Activated CD4-positive, alpha-beta T cell treated with anti-CD3 and anti-CD28 coated beads, Interleukin-2, amount 50 U/mL, for 16 hours (primary cell): ENCODE measurements around the gene MYRFL.

Experiments used
- DNase-seq: peaks from one replicate; pipeline ENCODE4 v3.0.0-alpha.2; 2020

MYRFL gene

GRCh38 chr12:69935651-69936100 is 110.6 kb downstream of the MYRFL start:
- DNase-seq: no peak

DNA sequence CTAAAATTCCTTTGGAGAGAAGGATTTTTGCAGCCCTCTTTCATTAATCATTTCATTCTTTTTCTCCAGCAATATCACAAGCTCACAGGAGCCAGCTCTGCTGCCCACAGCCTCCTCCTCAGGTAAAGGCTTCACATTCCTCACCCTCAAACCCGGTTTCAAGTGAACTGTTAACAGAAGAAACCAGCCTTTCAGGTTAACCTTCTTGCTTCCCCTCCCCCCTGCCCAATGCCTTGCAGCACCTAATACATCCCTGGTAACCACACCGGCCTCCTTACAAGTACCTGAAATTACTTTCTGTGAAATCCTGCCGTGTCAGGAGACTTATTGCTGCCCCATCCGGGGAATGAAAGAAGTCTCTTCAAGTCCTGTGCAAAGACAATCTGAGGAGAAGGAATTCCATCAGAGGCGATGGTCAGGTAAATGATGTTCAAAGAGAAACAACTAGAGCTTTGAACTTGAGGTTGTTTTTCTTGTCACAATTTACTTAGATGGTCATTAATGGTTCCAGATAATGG is 111.2 kb downstream of the MYRFL start:
- no peak for DNase-seq

DNA sequence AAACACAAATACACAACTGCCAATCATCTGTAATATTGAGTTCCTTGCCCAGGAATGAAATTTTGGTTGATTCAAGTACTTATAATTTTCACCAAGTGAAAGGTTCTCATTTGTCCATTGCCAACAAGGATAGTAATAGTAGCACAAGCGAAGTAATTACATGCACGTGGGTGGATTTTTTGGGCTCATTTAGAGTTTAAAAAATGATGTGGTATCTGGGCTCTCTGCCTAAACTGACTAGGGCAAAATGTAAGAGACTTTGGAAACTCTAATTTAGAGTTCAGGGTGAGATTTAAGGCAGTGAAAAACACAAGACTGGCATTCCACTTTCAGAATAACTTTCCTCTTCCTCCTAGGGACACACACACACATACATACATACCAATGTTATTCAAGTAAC is 111.7 kb downstream of the MYRFL start:
- DNase-seq: no peak

- DNase-seq: no peak
Measured at GRCh38 chr12:69947123-69947522, 122.1 kb downstream of the MYRFL start.

DNA sequence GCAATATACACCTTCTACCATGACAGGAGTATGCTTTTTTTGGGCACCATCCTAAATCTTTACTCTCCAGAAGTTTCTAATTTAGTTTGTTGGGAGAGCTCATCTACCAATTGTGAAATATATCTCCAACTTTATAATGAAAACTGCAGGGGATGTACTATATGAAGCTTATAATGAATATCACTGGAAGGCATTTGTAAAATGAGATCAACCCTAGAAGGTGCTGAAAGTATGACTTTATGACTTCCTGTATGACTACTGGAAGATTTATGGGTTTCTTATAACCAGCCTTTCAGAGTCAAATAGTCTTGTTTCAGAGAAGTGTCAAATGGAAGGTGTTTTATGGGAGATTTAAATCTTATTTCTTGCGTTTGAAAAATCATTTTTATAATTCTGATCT is 122.9 kb downstream of the MYRFL start:
- no peak for DNase-seq

DNA sequence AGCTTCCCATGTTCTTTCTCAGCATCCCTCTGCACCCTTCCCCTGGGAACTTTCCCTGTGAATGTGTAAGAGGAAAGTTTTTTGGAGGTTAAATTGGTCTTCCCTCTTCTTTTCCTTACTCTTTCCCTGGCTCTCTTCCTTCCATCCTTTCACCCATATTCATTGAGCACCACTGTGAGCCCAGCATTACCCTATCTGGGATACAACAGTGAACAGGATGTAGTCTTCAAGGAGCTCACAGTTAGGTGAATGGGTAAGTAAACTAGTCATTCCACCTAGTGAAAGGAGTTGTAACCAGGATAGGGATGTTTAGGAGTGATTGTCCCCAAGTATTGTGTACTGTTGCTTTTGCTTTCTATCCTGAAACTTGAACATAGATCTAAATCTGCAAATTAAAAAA is 123.8 kb downstream of the MYRFL start:
- no peak for DNase-seq

GRCh38 chr12:69949311-69950002 is 124.4 kb downstream of the MYRFL start:
- DNase-seq: no peak

DNA sequence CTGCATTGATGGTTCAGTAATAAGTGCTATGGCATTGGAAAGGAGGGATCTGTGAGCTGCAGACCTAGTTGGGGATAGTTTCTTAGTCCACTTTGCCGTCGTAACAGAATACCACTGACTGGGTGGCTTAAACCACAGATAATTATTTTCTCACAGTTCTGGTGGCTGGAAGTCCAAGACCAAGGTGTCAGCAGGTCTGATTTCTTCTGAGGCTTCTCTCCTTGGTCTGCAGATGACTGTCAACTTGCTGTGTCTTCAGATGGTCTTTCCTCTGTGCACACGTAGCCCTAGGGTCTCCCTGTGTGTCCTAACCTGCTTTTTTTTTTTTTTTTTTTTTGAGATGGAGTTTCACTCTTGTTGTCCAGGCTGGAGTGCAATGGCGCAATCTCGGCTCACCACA is 126.1 kb downstream of the MYRFL start:
- DNase-seq: no peak

DNA sequence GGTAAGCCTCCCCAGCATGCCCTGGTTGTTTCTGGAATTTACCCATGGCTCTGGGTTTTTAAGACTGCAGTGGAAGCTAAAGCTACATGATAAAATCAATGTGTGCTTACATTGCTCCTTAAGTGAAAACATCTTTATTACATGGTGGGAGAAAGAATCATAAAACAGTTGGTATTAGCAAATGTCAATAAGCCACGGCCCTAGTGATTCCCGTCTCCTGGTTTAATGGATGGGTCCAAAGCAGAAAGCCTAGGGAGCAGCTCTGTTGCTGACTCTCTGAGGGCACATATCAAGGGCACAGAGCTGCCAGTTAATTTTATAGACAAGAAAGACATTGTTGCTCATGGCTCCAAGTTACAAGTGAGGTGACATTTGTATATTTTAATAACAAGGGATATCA is 127.9 kb downstream of the MYRFL start:
- DNase-seq: no peak

DNA sequence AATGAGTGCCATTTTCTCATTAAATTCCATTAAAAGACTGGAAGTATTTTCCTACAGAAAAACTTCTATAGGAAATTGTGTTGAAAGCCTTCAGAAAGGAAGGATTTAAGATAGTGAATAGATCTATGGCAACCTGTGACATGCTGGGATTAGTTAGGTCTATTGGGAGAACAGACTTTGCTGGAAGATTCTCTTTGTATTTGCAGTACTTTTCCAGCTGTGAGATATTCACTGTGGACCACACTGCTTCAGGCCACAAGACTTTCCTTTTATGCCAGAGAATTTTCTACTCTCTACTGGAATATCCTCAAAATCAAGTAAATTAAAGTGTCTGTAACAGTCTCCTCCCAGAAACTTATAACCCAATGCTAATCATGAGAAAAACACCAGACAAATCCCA is 136.2 kb downstream of the MYRFL start:
- DNase-seq: no peak

- DNase-seq: no peak
Measured at GRCh38 chr12:69966409-69966808, 141.4 kb downstream of the MYRFL start.

- no peak for DNase-seq
Measured at GRCh38 chr12:69966839-69967238, 141.8 kb downstream of the MYRFL start.

DNA sequence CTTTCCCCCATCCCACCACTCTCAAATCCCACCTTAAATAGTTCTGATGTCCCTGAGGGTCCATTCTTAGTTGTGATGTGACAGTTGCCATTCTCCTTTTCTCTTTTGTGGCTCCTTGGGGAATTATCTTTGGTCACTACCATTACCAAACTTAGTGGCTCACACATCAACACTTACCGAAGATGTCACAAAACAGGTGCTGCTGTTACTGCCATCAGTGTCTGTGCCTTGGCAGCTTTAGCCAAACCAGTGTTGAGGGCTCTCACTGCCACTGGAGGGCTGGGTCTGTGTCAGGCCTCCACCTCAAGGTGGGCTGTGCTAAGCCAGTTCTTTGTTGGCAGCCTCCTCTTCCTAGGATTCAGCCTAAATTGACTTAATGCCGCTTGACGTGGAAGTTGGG is 144.0 kb downstream of the MYRFL start:
- DNase-seq: no peak

DNA sequence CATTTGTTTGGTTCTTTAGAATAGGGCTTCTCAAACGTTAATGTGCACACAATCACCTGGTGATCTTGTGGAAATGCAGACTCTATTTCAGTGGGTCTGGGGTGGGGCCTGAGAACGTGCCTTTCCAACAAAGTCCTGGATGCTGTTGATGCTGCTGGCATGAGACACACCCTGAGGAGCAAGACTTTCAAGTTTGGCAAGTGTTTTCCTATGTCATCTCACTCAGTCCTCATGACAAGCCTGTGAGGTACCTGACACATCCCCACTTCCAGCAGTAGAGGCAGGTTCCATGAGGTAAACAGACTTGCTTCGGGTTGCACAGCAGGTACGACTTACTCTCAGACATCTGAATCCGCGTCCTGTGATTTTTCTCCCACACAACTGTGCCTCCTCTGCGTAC is 147.1 kb downstream of the MYRFL start:
- DNase-seq: no peak

GRCh38 chr12:69978020-69978419 is 153.0 kb downstream of the MYRFL start:
- DNase-seq: no peak

DNA sequence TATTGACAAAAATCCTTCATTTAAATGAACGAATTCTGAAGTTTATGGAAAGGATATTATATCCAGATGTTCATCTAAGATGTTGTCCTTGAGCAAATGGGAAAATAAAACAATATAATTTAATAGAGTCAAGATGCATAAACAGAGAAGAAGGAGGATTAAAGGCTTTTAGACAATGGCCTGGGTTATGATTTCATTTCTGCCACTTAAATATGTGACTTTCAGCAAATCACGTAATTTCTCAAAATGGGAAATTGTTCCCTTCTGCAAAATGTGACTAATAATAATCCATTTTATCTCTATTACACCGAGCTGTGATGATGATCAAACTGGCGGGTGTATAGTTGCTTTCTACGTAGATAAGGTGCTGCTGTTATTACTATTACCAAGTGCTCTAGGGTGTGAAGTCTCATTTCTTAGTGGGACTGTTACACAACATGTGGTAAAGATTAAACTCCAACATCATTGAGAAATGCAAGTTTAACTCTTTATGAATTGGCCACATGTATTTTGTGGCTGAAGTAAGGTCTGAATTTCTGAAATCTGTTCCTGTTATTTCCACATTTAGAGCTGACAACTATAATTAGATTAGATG is 157.0 kb downstream of the MYRFL start:
- DNase-seq: no peak

DNA sequence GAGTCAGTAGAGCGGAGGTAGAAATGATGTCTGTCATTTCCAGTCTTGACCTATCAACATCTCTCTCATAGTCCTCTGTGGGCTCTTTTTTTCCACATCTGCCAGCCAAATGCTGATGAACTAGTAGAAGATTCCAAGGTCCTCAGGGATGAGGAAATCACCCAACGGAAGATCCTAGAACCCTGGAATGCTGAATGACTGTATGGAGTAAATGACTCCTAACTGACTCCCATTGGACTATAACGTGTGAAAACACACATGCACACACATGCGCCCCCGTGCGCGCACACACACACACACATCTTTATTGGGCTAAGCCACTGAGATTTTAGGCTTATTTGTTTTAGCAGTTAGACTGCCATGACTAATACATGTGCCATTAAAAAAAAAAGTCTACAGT is 159.2 kb downstream of the MYRFL start:
- DNase-seq: no peak

- no peak for DNase-seq
Measured at GRCh38 chr12:69985656-69986055, 160.6 kb downstream of the MYRFL start.

DNA sequence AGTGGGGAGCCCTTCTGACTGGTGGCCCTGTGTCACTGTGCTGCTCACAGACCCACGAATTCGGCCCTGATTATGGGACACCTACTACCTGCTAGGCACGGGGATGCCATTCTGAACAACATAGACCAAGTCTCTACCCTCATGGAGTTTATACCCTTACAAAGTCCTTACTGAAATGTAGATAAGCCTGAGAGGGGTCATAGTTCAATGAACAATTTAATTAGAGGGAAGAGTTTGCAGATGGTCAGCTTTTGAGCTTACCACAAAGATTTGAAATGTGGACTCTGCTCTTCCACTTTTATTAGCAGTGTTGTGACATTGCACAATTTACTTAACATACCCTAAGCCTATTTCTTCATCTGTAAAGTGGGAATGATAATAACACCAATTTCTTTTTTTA is 161.1 kb downstream of the MYRFL start:
- DNase-seq: no peak

- DNase-seq: no peak
Measured at GRCh38 chr12:69987579-69988091, 162.6 kb downstream of the MYRFL start.

- no peak for DNase-seq
Measured at GRCh38 chr12:69988481-69989321, 163.7 kb downstream of the MYRFL start.

- no peak for DNase-seq
Measured at GRCh38 chr12:69991690-69992288, 166.8 kb downstream of the MYRFL start.

DNA sequence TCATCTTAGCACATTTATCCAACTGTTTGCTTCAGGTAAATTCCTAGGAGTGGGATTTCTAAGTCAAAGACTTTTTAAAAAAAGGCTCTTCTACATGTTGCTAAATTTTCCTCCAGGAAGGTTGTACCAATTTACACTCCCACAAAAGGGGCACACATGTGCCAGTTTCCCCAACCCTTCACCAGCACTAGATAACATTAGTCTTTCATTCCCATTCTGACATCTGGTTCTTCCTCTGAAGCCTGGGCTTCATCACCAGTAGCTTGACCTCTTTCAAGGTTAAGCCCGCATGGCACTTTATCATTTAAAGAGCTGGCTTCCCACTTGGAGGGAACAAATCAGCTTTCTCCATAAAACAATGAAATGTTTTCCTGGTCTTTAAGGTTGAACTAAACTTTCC is 168.4 kb downstream of the MYRFL start:
- DNase-seq: no peak
